GM06990 (cell line): Measurements from ENCODE around the gene IFITM10.

Experiments
- DNase-seq: peaks from one replicate; pipeline ENCODE4 v3.0.0-alpha.2; 2011; ENCODE audit not compliant: insufficient read length; ENCODE audit errors: extremely low read depth
- H3K27me3 ChIP-seq: replicated peaks from 2 replicates; pipeline ENCODE4 v1.6.0; 2011; ENCODE audit warnings: low read length; ENCODE audit not compliant: control insufficient read depth, insufficient read depth
- H3K36me3 ChIP-seq: 2 replicates; pipeline ENCODE4 v1.5.1; 2011; ENCODE audit warnings: low read length; ENCODE audit not compliant: control insufficient read depth, insufficient read depth
- H3K4me3 ChIP-seq: replicated peaks from 2 replicates; pipeline ENCODE4 v1.5.1; 2011; ENCODE audit warnings: low read depth, mild to moderate bottlenecking, control low read depth, low read length
- TF ChIP-seq, protein P1 (sequence below): IDR thresholded peaks from 2 replicates; pipeline ENCODE4 v1.5.1; 2011; ENCODE audit warnings: low read length, control low read depth, mild to moderate bottlenecking, inconsistent platforms; ENCODE audit not compliant: insufficient read depth, poor library complexity, severe bottlenecking

IFITM10 gene

DNA sequence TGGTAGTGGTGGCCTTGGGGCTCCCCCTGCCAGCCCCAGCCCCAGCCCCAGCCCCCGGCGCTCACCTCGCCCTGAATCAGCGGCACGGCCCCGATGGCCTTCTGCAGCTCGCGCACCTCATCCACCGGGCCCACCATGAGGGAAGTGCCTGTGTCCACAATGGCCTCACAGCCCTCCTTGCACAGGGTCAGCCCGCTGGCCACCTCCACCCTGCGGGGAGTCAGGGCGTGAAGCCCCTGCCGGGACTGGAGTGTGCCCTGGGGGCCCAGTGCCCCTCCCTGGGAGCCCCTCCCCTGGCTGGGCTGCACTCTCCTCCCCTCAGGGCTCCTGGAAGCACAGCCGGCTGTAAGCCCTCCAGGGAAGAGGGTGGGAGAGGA, 3.5 kb upstream of the IFITM10 start:
- TF ChIP-seq, protein P1, sequence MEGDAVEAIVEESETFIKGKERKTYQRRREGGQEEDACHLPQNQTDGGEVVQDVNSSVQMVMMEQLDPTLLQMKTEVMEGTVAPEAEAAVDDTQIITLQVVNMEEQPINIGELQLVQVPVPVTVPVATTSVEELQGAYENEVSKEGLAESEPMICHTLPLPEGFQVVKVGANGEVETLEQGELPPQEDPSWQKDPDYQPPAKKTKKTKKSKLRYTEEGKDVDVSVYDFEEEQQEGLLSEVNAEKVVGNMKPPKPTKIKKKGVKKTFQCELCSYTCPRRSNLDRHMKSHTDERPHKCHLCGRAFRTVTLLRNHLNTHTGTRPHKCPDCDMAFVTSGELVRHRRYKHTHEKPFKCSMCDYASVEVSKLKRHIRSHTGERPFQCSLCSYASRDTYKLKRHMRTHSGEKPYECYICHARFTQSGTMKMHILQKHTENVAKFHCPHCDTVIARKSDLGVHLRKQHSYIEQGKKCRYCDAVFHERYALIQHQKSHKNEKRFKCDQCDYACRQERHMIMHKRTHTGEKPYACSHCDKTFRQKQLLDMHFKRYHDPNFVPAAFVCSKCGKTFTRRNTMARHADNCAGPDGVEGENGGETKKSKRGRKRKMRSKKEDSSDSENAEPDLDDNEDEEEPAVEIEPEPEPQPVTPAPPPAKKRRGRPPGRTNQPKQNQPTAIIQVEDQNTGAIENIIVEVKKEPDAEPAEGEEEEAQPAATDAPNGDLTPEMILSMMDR: no peak
- DNase-seq: no peak
- no peaks in the 10 kb centered on the region for H3K27me3 ChIP-seq

GRCh38 chr11:1753229-1753928, 3.0 kb upstream of the IFITM10 start:
- DNase-seq: no peak
- no peaks in the 10 kb centered on the region; the same call in 1 of the 2 replicates for H3K27me3 ChIP-seq
- H3K4me3 ChIP-seq: no peak overlapping the region
- H3K36me3 ChIP-seq: no peaks in the 10 kb centered on the region; the same call in 1 of the 2 replicates
- TF ChIP-seq, protein P1: no peak

More for the DNA sequence above, 3.5 kb upstream of the IFITM10 start:
- no peak overlapping the region for H3K4me3 ChIP-seq
- H3K36me3 ChIP-seq: no peaks in the 10 kb centered on the region; the same call in 1 of the 2 replicates

- TF ChIP-seq, protein P1: no peak
- Histone ChIP-seq H3K27me3 (no peaks in the 10 kb centered on the region; the same call in 1 of the 2 replicates), H3K4me3 (no peak overlapping the region), H3K36me3 (no peaks in the 10 kb centered on the region; the same call in 1 of the 2 replicates)
- no peak for DNase-seq
Measured at GRCh38 chr11:1752907-1753228, 2.5 kb upstream of the IFITM10 start.

GRCh38 chr11:1751999-1752906, 1.9 kb upstream of the IFITM10 start:
- TF ChIP-seq, protein P1: no peak
- H3K27me3 ChIP-seq: no peaks in the 10 kb centered on the region; the same call in 1 of the 2 replicates
- no peak overlapping the region for H3K4me3 ChIP-seq
- H3K36me3 ChIP-seq: no peaks in the 10 kb centered on the region; the same call in 1 of the 2 replicates
- DNase-seq: no peak

DNA sequence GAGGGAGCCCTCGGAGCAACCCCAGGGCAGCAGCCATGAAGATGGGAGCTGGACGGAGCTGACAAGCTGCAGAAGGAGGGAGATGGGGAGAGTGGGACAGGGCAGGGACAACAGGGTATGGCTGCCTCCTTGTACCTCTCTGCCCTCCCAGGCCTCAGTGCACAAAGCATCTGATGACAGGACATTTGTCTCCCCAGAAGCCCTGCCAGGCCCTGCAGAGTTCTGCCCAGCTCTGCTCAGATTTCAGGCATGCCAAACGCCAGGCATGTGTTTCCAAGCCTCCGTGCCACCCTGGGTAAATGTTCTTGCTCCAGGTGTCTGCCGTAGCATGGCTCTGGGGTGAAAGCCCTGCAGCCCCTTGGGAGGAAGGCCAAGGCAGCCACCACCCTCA, 1.1 kb upstream of the IFITM10 start:
- Histone ChIP-seq H3K36me3 (no peaks in the 10 kb centered on the region; the same call in 1 of the 2 replicates), H3K27me3 (no peaks in the 10 kb centered on the region; the same call in 1 of the 2 replicates), H3K4me3 (no peak overlapping the region)
- DNase-seq: no peak
- TF ChIP-seq, protein P1: no peak
